ENCODE measurements around the gene STING1. TPM values are rescaled to one million over a fixed set of nuclear protein-coding genes. Genes with fewer than 3 reads are reported as not detected.

STING1 gene
- total RNA-seq, 1 donor from 2014 or later: 85.3 TPM

DNA sequence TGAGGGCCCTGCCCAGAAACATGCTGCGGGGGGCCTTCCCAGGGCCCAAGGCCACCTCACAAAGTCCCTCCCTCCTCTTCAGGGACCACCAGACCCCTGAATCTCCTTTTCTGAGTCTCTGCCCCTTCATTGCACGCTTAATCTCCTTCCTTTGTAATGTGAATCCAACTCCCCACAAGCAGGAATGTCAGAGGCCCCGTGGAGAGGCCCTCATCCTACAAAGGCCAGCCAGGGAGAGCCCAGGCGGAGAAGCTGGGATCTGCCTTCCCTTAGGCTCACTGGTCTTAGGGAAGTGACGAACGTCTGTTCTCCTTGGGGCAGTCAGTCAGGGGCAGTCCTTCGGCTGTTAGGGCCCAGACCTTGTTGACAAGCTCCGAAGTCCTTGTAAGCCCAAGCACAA is 9.5 kb downstream of the STING1 start:
- DNase-seq (ENCODE audit: low spot score): no peak

DNA sequence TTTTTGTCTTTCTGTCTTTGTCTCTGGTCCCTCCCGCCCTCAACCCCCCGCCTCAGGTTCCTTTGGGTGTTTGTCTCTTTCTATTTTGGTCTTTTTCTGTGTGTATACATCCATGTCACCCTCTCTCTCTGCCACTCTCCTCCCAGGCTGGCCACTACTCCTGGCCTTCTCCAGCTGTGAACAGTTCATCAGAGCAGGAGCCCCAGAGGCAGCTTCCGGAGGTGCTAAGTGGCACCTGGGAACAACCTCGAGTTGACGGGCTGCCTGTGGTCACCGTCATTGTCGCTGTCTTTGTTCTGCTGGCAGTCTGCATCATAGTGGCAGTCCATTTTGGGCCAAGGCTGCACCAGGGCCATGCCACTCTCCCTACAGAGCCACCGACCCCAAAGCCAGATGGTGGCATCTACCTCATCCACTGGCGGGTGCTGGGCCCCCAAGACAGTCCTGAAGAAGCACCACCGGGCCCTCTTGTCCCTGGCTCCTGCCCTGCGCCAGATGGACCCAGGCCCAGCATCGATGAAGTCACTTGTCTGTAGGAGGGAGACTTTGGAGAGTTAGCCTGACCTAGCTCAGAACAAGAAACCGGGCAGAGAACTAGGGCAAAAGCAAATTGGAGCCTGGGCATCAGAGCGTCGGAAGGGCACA is 10.1 kb downstream of the STING1 start:
- no peak for DNase-seq (ENCODE audit: low spot score)
- intact Hi-C loops (cut with DNase I): no loop called here

More for the DNA sequence above, 9.5 kb downstream of the STING1 start:
- intact Hi-C loops (cut with DNase I): no loop called here

DNA sequence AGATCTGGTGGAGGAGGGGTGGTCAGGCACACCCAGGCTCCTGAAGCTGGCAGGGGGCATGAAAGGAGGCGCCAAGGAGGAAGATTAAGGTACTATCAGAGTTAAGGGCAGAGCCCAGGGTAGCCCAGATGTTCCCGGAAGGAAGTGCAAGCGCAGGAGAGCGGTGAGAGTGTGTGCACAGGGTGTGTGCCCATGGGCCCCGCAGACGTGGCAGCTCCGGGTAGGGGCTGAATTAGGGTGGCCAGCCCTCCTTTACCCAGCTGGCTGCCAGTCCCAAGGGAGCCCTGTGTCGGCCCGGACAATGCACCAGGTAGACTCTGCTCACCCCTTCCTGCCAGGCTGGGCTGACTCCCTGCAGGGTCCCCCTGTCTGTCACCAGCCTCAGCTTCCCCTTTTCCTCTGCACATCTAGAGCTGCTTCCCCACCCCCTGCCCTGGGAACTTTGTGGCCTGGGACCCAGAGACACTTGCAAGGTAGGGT is 11.7 kb downstream of the STING1 start, which contains the start of gene SMIM33:
Gene SMIM33, plus strand, starts transcription at position 184 of the 480 bp plus-strand sequence. Its CDS starts 118 bp downstream, at position 302.
- no peak for DNase-seq (ENCODE audit: low spot score)
- intact Hi-C loops (cut with DNase I): no loop called here

DNA sequence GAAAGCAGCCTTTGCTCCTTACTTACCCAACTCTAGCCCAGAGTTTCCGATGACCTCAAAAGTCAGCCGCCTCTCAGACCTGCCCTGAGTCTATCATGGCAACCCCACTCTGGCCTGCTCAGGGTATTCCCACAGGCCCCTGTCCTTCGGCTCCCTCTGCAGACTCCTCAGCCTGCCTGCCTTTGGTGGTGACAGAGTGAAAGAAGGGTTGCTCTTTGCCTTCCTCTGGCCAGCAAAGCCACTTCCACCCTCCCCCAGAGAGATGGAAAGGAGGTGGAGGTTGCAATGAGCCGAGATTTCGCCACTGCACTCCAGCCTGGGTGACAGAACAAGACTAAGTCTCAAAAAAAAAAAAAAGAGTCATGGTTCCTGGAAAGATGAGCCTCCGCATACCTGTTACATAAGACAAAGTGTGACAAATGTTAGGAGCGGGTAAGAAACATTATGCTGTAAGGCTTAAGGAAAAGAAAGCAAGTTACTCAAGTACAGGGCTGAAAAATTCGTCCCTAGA is 14.1 kb downstream of the STING1 start:
- no peak for DNase-seq (ENCODE audit: low spot score)
- intact Hi-C loops (cut with DNase I): no loop called here

DNA sequence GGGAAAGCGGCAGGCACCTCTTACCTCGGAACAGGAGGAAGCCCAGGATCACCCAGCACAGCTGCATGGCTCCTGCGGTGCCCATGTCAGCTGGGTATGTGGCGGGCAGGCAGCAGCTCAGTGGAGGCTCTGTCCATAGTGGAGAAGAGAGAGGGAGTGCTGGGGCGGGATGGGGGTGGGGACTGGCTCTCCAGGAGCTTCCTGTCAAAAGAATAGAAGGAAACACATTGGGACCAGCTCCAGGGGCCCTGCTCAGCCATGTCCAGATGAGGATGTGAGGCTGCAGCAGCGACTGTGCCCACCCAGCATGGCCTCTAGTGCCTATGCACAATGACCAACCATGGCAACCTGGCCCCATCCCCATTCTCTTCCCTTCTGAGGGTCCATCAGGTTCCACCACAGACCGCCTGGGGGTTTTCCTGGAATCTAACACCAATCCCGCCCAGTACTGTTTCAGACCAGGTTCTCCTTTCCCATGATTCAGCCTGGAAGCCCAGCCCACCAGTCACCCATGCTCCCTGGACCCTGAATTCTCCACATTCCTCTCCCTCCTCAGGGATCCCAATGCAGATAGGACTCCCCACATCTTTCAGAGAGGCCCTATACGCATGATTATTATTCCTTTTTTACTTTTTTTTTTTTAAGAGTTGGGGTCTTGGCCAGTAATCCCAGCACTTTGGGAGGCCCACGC is 19.8 kb downstream of the STING1 start, which contains the start of gene ECSCR:
Gene ECSCR, minus strand, starts transcription at position 158 of the 691 bp plus-strand sequence. Its CDS starts 73 bp downstream, at position 85.
- intact Hi-C loops (cut with DNase I): no loop called here
- DNase-seq (ENCODE audit: low spot score): no peak

DNA sequence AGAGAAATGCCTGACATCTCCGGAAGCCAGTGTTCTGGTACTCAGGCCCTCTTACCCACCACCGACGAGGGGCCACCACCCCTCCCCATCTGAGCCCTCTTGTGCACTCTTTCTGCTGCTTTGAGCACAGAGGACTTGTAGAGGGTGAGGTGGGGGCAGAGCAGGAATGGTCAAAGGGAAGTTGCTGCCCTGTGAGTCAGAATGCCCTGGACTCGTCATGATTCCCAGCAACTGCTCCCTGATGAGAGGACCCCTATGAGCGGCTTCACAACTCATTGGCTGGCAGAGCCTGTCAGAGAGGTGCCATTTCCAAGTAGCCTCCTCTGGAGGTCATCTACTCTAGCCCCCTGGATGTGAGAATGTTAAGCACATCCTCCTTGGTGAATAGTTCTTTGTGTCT is 20.9 kb downstream of the STING1 start:
- intact Hi-C loops (cut with DNase I): no loop called here
- no peak for DNase-seq (ENCODE audit: low spot score)

DNA sequence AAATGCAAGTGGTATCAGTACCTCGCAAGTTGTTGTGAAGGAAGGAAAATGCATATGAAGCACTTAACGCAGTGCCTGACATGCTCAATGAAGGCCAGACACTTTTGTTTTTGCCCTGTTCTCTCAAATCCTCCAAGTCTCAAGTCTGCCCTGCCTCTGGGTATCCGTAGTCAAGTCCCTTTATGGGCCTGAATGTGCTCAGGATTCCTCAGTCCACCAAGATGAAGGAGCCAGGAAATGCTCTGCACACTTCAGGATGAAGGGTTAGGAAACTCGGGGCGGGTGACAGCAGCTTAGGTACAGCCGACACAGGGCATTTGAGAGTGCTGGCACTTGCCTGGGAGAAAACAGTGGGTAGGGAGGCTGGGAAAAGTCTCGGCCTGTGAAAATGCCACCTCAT is 21.4 kb downstream of the STING1 start:
- intact Hi-C loops (cut with DNase I): no loop called here
- no peak for DNase-seq (ENCODE audit: low spot score)

DNA sequence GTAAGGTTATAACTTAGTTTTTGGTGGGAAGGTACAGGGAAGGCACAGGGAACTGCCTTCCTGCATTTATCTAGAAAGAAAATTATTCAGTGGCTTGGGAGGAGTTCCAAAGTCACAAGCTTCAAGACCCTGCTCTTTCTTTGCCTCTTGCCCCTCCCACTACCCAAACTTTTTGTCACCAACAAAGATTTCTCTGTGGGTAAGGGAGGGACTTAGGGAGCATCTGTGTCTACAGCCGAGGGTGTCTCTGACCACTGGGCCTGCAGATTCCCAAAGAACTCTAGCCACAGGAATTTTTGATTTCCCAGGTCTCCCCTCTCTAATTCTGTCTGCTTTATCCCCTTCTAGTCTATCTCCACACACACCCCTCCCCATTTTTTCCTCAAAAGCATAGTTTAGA is 22.1 kb downstream of the STING1 start:
- intact Hi-C loops (cut with DNase I): no loop called here
- no peak for DNase-seq (ENCODE audit: low spot score)

DNA sequence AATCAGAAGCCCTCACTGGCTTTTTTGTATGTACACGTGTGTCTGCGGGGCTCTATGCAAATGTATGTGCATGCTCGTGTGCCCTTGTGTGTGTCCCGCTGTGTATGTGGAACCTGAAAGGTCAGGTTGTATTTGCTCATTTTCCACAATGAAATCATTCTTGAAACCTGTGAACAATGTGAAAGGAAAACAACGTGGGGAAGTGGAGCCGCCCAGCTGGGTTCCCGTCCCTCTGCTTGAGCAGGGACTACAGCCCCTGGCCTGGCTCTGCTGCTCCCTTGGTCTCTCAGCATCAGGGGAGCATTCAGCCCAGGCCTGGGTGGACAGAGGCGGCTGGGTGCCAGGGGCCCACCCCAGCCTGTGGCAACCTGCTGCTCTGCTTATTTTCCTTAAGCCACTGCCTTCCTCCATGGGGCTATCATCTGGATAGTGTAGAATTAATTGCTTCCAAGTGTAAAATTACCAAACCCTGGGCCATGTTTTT is 23.1 kb downstream of the STING1 start:
- DNase-seq (ENCODE audit: low spot score): peak; percentile 86
- intact Hi-C loops (cut with DNase I): no loop called here

DNA sequence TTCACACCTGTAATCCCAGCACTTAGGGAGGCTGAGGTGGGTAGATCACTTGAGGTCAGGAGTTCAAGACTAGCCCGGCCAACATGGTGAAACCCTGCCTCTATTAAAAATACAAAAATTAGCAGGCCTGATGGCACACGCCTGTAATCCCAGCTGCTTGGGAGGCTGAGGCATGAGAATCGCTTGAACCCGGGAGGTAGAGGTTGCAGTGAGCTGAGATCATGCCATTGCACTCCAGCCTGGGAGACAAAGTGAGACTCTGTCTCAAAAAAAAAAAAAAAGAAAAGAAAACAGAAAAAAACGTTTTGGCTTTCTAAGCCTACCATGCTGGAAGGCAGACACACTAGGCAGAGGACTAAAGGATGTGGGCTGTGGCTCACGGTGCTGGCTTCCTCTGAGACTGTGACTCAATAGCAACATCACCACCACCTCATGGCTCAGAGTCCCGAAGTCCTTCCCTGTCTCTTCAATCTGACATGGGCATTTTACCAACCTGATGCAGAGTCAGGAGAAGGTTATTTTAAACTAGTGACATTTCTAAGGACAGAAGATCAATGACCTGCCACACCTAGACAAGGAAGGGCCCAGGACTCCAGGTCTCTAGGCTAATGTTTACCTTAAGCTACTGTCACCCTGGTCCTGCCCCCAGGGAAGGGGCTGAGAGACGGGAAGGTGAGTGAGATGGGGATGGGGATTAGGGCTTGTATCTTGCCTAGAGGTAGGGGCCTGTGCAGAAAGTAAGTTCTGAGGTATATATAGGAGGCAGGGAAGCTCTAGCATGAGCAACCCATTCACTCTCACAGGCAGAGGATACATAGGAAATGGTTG is 23.8 kb downstream of the STING1 start:
- intact Hi-C loops (cut with DNase I): no loop called here

DNA sequence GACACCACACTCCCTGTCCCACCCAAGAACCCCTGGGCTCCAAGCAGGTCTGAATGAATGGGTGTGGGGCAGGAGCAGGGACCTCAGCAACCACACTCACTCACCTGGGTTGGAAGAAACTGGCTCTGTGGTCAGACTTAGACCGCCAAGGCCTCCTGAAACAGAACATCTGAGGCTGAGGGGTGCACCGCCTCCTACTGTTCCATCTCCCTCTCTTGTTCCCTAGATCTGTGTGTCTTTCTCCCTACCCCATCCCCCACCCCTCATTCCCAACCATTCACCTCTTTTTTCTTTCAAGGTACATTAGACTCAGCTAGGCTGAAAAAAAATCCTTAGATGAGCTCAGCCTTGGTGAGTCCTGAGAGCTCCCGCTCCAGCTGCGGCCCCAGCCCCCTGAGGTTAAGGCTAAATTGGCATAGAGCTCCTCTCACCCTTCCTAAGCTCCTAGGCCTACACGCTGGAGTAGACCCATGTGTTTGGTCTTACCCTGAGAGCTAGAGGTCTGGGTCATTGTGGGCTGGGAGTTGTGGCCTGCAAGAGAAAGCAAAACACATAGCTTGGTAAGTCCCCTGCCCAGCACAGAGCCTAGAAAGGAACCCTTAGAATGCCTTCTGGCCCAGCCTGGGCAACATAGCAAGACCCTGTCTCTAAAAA is 24.8 kb downstream of the STING1 start:
- intact Hi-C loops (cut with DNase I): no loop called here
- no peak for DNase-seq (ENCODE audit: low spot score)

More for the DNA sequence above, 23.8 kb downstream of the STING1 start:
- DNase-seq (ENCODE audit: low spot score): no peak

DNA sequence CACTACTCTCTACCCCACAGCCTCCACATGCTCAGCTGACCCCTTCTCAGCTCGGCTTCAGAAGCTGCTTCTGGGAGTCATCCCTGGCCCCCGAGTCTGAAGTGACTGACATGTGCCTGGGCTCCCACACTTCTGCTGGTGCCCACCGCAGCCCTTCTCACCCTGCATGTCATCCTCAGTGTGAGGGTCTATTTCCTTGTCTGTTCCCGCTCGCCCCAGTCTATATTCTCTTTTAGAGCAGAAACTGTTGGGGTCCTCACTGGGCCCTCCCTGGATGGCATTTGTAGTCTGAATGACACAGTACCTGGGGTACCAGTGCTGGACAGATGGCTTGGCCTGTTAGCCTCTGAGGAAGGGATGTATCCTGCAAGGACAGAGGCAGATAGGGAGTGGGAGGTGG is 25.3 kb downstream of the STING1 start:
- DNase-seq (ENCODE audit: low spot score): no peak
- intact Hi-C loops (cut with DNase I): no loop called here

DNA sequence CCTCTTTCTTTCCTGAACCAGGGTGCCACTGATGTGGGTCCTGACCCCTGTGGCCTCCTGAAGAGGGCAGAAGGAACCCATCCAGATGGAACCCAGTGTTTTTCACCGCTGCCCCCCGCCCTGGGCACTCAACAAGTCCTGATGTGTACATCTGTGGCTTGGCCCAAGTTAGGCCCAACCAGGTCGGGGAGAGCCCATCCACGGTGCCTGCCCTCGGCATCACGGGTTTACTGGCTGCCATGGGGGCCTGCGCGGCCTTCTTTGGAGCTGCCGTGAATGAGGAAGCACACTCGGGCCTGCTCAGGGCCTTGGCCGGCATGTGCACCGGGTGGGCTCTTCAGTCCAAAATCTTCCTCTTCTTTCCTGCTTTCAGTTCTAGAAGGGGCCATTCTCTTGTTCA is 25.8 kb downstream of the STING1 start:
- intact Hi-C loops (cut with DNase I): no loop called here
- no peak for DNase-seq (ENCODE audit: low spot score)

DNA sequence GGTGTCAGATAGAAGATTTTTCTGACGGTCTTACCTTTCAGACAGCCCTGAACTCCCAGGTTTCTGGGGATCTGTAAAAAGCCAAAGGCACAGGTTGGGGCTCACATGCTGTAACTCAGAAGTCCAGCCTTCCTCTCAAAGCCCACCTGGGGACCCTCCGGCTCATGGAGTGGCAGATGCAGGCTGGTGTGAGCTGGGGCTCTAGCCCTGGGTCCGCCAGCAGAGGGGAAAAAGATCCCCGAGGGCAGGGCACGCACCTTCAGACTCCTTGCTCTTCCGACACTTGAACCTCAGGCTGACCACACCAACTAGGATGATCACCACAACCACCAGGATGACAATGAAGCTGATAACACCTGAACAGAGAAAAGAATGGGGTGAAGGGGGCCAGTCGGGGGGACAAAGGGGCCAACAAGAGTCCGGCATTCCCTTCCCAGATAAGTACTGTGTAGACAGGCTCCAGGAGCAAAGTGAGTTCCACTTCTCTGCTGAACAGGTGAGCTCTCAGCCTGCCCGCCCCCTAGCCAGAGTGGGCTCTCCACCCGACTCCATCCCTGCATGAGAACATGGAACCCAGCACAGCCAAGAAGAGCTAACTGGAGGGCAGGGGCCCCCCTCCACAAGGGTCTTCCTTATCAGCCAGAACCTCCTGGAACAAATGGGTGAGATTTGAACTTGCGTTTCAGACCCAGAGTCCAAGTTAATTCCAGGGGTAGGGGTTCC is 27.8 kb downstream of the STING1 start:
- no peak for DNase-seq (ENCODE audit: low spot score)
- intact Hi-C loops (cut with DNase I): no loop called here

DNA sequence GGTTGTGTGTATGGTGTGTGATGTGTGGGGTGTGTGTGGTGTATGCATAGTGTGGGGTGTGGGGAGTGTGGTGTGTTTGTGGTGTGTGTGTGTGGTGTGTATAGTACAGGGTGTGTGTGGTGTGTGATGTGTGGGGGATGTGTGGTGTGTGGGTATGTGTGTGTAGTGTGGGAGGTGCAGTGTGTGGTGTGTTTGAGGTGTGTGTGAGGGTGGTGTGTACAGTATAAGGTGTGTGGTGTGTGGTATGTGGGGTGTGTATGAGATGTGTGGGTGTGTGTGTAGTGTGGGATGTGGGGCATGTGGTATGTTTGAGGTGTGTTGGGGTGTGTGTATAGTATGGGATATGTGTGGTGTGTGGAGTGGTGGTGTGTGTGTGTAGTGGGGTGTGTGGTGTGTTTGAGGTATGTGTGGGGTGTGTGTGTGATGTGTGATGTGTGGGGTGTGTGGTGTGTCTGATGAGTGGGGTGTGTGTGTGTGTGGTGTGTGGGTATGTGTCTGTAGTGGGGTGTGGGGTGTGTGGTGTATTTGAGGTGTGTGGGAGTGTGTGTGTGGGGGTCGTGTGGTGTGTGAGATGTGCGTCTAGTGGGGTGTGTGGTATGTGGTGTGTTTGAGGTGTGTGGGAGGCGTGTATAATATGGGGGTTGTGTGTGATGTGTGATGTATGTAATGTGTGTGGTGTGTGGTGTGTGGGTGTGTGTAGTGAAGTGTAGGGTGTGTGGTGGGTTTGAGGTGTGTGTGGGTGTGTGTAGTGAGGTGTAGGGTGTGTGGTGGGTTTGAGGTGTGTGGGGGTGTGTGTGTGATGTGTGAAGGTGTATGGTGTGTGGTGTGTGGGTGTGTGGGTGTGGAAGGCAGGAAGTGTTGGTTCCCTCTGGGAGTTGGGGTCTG is 28.6 kb downstream of the STING1 start:
- intact Hi-C loops (cut with DNase I): no loop called here

DNA sequence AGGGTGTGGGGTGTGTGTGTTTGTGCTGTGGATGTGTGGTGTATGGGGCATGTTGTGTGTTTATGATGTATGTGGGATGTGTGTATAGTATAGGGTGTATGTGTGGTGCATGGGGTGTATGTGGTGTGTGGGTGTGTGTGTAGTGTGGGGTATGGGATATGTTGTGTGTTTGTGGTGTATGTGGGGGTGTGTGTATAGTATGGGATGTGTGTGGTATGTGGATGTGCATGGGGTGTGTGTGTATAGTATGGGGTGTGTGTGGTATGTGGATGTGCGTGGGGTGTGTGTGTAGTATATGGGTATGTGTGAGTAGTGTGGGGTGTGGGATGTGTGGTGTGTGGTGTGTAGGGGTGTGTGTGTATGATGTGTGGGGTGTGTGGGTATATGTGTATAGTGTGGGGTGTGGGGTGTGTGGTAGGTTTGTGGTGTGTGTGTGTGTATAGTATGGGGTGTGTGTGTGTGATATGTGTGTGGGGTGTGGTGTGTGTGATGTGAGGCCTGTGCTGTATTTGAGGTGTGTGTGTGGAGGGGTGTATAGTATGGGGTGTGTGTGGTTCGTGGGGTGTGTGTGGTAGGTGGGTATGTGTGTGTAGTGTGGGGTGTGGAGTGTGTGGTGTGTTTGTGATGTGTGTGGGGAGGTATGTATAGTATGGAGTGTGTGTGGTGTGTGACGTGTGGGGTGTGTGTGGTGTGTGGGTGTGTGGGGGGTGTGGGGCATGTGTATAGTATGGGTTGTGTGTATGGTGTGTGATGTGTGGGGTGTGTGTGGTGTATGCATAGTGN is 30.5 kb downstream of the STING1 start:
- DNase-seq (ENCODE audit: low spot score): no peak
- intact Hi-C loops (cut with DNase I): no loop called here

More for the DNA sequence above, 28.6 kb downstream of the STING1 start:
- no peak for DNase-seq (ENCODE audit: low spot score)

DNA sequence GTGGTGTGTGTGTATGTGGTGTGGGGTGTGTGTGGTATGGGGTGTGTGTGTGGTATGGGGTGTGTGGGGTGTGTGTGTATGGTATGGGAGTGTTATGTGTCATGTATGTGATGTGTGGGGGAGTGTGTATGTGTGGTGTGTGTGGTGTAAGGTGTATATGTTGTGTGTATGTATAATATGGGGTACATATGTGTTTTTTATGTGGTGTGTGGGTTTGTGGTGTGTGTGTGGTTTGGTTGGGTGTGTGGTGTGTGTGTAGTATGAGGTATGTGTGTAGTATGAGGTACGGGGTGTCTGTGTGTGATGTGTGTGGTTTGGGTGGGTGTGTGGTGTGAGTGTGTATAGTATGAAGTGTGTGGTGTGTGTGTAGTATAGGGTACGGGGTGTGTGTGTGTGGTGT is 31.4 kb downstream of the STING1 start:
- intact Hi-C loops (cut with DNase I): no loop called here
- DNase-seq (ENCODE audit: low spot score): no peak
